Measurements from ENCODE around the gene TMEM185B. TPM values are rescaled to one million over a fixed set of nuclear protein-coding genes. Genes with fewer than 3 reads are reported as not detected.

The TMEM185B gene
- total RNA-seq, 1 experiment from 2014 or later, result 69.9 TPM

DNA sequence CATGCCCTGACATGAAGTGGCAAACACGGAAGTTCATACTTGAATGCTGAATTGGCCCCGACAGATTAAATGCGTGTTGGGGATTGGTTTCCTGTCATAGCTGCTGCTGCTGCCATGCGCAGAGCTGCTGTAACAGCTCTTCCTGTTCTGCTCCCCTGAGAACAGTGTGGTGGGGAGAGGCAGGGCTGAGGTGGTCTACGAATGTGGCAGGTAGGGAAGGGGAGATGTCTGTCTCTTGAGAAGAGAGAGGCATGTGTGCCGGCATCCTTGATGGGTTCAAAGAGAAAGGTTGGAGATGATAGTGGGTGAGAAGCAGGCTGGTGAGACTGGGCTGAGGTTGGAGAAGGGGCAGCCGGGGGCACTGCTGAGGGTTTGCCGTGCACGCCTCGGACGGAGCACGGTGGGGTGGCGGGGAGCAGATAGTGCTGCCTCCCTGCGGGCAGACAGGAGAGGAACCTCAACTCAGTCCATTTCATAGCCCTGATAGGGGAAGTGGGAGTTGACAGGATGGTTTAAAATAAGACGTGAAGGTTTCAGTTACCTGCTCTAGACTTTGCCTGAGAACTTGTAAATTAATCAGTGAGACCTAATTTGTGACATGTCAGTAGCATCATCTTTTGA is 46.1 kb downstream of the TMEM185B start:
- Mint-ChIP-seq H3K27me3 (ENCODE audit: insufficient read depth, unreplicated experiment) (no peaks in the 10 kb centered on the region), H3K36me3 (ENCODE audit: insufficient read depth, unreplicated experiment) (peaks cover 30% of the 10 kb centered on the region), H3K27ac (ENCODE audit: unreplicated experiment) (no peak overlapping the region), H3K9me3 (ENCODE audit: unreplicated experiment) (no peaks in the 10 kb centered on the region), H3K4me3 (ENCODE audit: unreplicated experiment) (no peak overlapping the region), H3K4me1 (ENCODE audit: low read depth, unreplicated experiment) (no peaks in the 10 kb centered on the region)
- intact Hi-C loops (cut with micrococcal nuclease; ENCODE audit: unreplicated experiment), result loop anchor here (10.0 kb wide), 2 partner anchors 232 to 352 kb away; no protein-coding TSS in a partner anchor
- POLR2A ChIA-PET, result no interaction called here
- CTCF ChIA-PET, result interaction anchor here (0.5 to 1.1 kb wide), 2 partner anchors 136 to 422 kb away, joined by 3 to 4 read pairs; no protein-coding TSS in a partner anchor
- Histone ChIP-seq H3K4me3 (ENCODE audit: low read depth, low read length) (no peak overlapping the region), H3K27me3 (replicated peaks; ENCODE audit: control insufficient read depth, insufficient read depth, low read length) (no peaks in the 10 kb centered on the region; the same call in 1 of the 2 replicates), H3K9me3 (no peaks in the 10 kb centered on the region), H3K36me3 (ENCODE audit: control insufficient read depth, insufficient read depth, low read length) (peaks cover 2% of the 10 kb centered on the region), H3K4me1 (no peaks in the 10 kb centered on the region)
- BruUV-seq (replicated peaks), result no TSS peak
- TF ChIP-seq, protein P1, sequence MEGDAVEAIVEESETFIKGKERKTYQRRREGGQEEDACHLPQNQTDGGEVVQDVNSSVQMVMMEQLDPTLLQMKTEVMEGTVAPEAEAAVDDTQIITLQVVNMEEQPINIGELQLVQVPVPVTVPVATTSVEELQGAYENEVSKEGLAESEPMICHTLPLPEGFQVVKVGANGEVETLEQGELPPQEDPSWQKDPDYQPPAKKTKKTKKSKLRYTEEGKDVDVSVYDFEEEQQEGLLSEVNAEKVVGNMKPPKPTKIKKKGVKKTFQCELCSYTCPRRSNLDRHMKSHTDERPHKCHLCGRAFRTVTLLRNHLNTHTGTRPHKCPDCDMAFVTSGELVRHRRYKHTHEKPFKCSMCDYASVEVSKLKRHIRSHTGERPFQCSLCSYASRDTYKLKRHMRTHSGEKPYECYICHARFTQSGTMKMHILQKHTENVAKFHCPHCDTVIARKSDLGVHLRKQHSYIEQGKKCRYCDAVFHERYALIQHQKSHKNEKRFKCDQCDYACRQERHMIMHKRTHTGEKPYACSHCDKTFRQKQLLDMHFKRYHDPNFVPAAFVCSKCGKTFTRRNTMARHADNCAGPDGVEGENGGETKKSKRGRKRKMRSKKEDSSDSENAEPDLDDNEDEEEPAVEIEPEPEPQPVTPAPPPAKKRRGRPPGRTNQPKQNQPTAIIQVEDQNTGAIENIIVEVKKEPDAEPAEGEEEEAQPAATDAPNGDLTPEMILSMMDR (IDR thresholded peaks at IDR 0.05; ENCODE audit: insufficient read depth in 1 of 2, low read depth in 1 of 2, low read length in 1 of 2, severe bottlenecking in 1 of 2, unreplicated experiment in 1 of 2), result no peak
- no peak for DNase-seq

DNA sequence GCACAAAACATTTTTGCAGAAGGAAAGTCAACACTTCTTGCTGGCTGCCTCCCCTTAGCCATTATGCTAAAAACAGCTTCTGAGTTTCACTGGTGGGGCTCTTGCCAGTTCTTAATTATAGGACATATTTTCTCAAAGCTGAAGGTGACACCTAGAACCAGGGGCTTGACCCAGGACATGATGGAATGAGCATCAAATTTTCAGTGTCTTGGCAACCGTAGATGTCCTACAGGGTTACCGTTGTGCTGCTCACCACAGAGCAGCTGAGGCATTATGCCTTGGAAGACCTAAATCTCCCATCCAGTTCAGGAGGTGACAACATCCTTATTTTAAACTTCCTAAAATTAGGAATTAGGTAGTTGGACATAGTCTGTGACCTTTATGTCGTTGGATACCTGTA is 46.7 kb downstream of the TMEM185B start:
- no peak overlapping the region for H3K27ac Mint-ChIP-seq (ENCODE audit: unreplicated experiment)
- TF ChIP-seq, protein P1 (IDR thresholded peaks at IDR 0.05; ENCODE audit: insufficient read depth in 1 of 2, low read depth in 1 of 2, low read length in 1 of 2, severe bottlenecking in 1 of 2, unreplicated experiment in 1 of 2), result no peak
- POLR2A ChIA-PET, result interaction anchor here (0.6 kb wide), 1 partner anchor 137 kb away, joined by 4 read pairs; no protein-coding TSS in a partner anchor
- intact Hi-C loops (cut with micrococcal nuclease; ENCODE audit: unreplicated experiment), result loop anchor here (10.0 kb wide), 2 partner anchors 232 to 352 kb away; no protein-coding TSS in a partner anchor
- no TSS peak for BruUV-seq (replicated peaks)
- Histone ChIP-seq H3K27me3 (replicated peaks; ENCODE audit: control insufficient read depth, insufficient read depth, low read length) (no peaks in the 10 kb centered on the region), H3K4me1 (no peaks in the 10 kb centered on the region), H3K9me3 (no peaks in the 10 kb centered on the region), H3K36me3 (ENCODE audit: control insufficient read depth, insufficient read depth, low read length) (peaks cover 2% of the 10 kb centered on the region), H3K4me3 (ENCODE audit: low read depth, low read length) (no peak overlapping the region)
- H3K4me3 Mint-ChIP-seq (ENCODE audit: unreplicated experiment), result no peak overlapping the region
- H3K27me3 Mint-ChIP-seq (ENCODE audit: insufficient read depth, unreplicated experiment), result no peaks in the 10 kb centered on the region
- H3K9me3 Mint-ChIP-seq (ENCODE audit: unreplicated experiment), result no peaks in the 10 kb centered on the region
- DNase-seq, result no peak
- H3K4me1 Mint-ChIP-seq (ENCODE audit: low read depth, unreplicated experiment), result no peaks in the 10 kb centered on the region
- CTCF ChIA-PET, result interaction anchor here (1.1 kb wide), 1 partner anchor 137 kb away, joined by 3 read pairs; no protein-coding TSS in a partner anchor
- H3K36me3 Mint-ChIP-seq (ENCODE audit: insufficient read depth, unreplicated experiment), result peaks cover 30% of the 10 kb centered on the region

DNA sequence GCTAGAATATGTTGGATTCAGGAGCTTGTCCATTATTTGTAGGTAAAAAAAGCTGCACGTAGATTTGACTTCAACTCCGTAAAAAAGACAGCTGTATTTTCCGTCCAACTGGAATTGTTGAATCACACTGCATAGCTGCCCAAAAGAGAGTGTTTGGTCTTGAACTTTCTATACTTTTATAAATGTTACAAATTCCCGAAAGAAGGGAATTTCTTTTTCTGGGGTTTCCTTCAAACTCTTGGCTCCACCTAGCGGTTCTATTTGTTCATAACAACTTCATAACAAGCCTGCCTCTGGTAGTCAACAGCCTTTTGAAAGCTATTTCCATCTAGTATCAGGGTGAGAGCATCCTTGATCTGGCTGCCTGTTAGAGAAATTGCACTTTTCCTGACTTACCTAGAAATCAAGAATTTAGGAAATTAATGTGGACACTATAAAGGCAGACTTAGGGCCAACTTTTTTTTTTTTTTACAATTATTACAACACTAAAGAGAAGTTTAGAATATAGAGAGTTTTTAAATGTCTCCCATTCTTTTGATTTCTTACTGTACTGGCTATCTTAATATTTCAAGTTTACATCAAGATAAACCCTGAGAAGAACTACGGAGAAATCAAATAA is 48.1 kb downstream of the TMEM185B start:
- Mint-ChIP-seq H3K36me3 (ENCODE audit: insufficient read depth, unreplicated experiment) (peaks cover 36% of the 10 kb centered on the region), H3K4me3 (ENCODE audit: unreplicated experiment) (no peak overlapping the region), H3K9me3 (ENCODE audit: unreplicated experiment) (no peaks in the 10 kb centered on the region), H3K4me1 (ENCODE audit: low read depth, unreplicated experiment) (no peaks in the 10 kb centered on the region), H3K27me3 (ENCODE audit: insufficient read depth, unreplicated experiment) (no peaks in the 10 kb centered on the region), H3K27ac (ENCODE audit: unreplicated experiment) (no peak overlapping the region)
- H3K9me3 ChIP-seq, result no peaks in the 10 kb centered on the region
- no TSS peak for BruUV-seq (replicated peaks)
- no peak overlapping the region for H3K4me3 ChIP-seq (ENCODE audit: low read depth, low read length)
- peaks cover 2% of the 10 kb centered on the region for H3K36me3 ChIP-seq (ENCODE audit: control insufficient read depth, insufficient read depth, low read length)
- TF ChIP-seq, protein P1 (IDR thresholded peaks at IDR 0.05; ENCODE audit: insufficient read depth in 1 of 2, low read depth in 1 of 2, low read length in 1 of 2, severe bottlenecking in 1 of 2, unreplicated experiment in 1 of 2), result peak; percentile 73 to 77
- ChIA-PET CTCF (interaction anchor here (0.5 to 2.3 kb wide), 15 partner anchors 10 to 472 kb away, joined by 3 to 18 read pairs (median 4); partner anchors contain the start of genes PTPN4 and TMEM185B), POLR2A (no interaction called here)
- no peaks in the 10 kb centered on the region for H3K27me3 ChIP-seq (replicated peaks; ENCODE audit: control insufficient read depth, insufficient read depth, low read length)
- H3K4me1 ChIP-seq, result no peaks in the 10 kb centered on the region
- DNase-seq, result peak in 1 of 2 experiments; percentile 61
- intact Hi-C loops (cut with micrococcal nuclease; ENCODE audit: unreplicated experiment), result loop anchor here (1.0 to 10.0 kb wide), 7 partner anchors 66 to 534 kb away; no protein-coding TSS in a partner anchor

Other genes with a start within 250 kb of the TMEM185B start
- 81.9 and 83.0 TPM in 2 replicates for gene EPB41L5, start 210.3 kb downstream of the TMEM185B start, total RNA-seq (2022)
- 56.5 and 59.4 TPM in 2 replicates for gene RALB, start 29.5 kb upstream of the TMEM185B start, total RNA-seq (2022)
- 28.6 and 28.9 TPM in 2 replicates for gene INHBB, start 122.7 kb upstream of the TMEM185B start, total RNA-seq (2022)

Measured in Caco-2 (cell line).